PC-3 (cell line): ENCODE data around the gene SLC3A2. TPM values are rescaled to one million over a fixed set of nuclear protein-coding genes. Genes with fewer than 3 reads are reported as not detected.
"Not testable (repeated sequence)": the region's sequence is repeated elsewhere in the genome, so short reads cannot be mapped to it uniquely, and the experiment has no call there.

Experiments
- ATAC-seq: fragments of 200-7000 bp; cut with Tn5 transposase; 2 replicates; pipeline ENCODE4 v1.9.1; 2020; ENCODE audit warnings: mild to moderate bottlenecking, moderate library complexity
- BruUV-seq: library from RNA; stranded (reverse); fragments of 400-500 nt; replicated peaks from 2 replicates; lab custom pipeline; 2021; lab: Mats Ljungman, UMichigan
- CTCF ChIA-PET: fragments of 300-600 bp; sonication (Branson Sonifier 250); formaldehyde crosslinking; loops from one replicate; lab custom pipeline; 2022; ENCODE audit warnings: antibody characterized with exemption; lab: Charles Lee
- POLR2A ChIA-PET: fragments of 300-600 bp; sonication (Branson Sonifier 250); formaldehyde crosslinking; loops from one replicate; lab custom pipeline; 2022; ENCODE audit warnings: antibody characterized with exemption; ENCODE audit not compliant: unreplicated experiment; lab: Charles Lee
- DNase-seq: peaks from one replicate; pipeline ENCODE4 v3.0.0-alpha.2; 2015
- H2AFZ ChIP-seq: fragments of 300-600 bp; sonication (generic); 2 replicates; pipeline ENCODE4 v1.6.0; 2016; ENCODE audit warnings: antibody characterized with exemption, low read length
- H3F3A ChIP-seq: fragments of 300-600 bp; sonication (generic); one replicate; pipeline ENCODE4 v1.6.0; 2017; ENCODE audit warnings: antibody characterized with exemption, low read length, control low read depth, mild to moderate bottlenecking; ENCODE audit not compliant: unreplicated experiment
- H3K27ac ChIP-seq: fragments of 300-600 bp; sonication (generic); 2 replicates; pipeline ENCODE4 v1.5.1; 2016; ENCODE audit warnings: mild to moderate bottlenecking, low read length
- H3K27me3 ChIP-seq: fragments of 300-600 bp; sonication (generic); 2 replicates; pipeline ENCODE4 v1.6.1; 2016; ENCODE audit warnings: low read length, mixed read lengths
- H3K36me3 ChIP-seq: fragments of 300-600 bp; sonication (generic); 2 replicates; pipeline ENCODE4 v1.6.1; 2016; ENCODE audit warnings: low read depth, mixed run types, low read length, mixed read lengths
- H3K4me1 ChIP-seq: fragments of 300-600 bp; sonication (generic); 2 replicates; pipeline ENCODE4 v1.5.1; 2016; ENCODE audit warnings: low read length; ENCODE audit not compliant: insufficient read depth
- H3K4me2 ChIP-seq: fragments of 300-600 bp; sonication (generic); 2 replicates; pipeline ENCODE4 v1.6.0; 2016; ENCODE audit warnings: low read length
- H3K4me3 ChIP-seq: fragments of 300-600 bp; sonication (generic); 2 replicates; pipeline ENCODE4 v1.5.1; 2016; ENCODE audit warnings: mild to moderate bottlenecking, low read length, mixed read lengths
- H3K79me2 ChIP-seq: fragments of 300-600 bp; sonication (generic); 2 replicates; pipeline ENCODE4 v1.6.1; 2017; ENCODE audit warnings: low read length, mixed read lengths
- H3K9ac ChIP-seq: fragments of 300-600 bp; sonication (generic); 2 replicates; pipeline ENCODE4 v1.6.0; 2016; ENCODE audit warnings: mild to moderate bottlenecking, low read length
- H3K9me2 ChIP-seq: fragments of 300-600 bp; sonication (generic); replicated peaks from 2 replicates; pipeline ENCODE4 v1.6.1; 2016; ENCODE audit warnings: mixed run types, low read length, mixed read lengths
- H3K9me3 ChIP-seq: fragments of 300-600 bp; sonication (generic); 2 replicates; pipeline ENCODE4 v1.6.1; 2016; ENCODE audit warnings: low read length, mixed read lengths
- H4K20me1 ChIP-seq: fragments of 300-600 bp; sonication (generic); 2 replicates; pipeline ENCODE4 v1.6.1; 2016; ENCODE audit warnings: low read length, mixed read lengths
- EZH2 ChIP-seq: fragments of 300-600 bp; sonication (generic); IDR thresholded peaks from one replicate; pipeline ENCODE4 v1.6.1; 2017; ENCODE audit warnings: antibody characterized with exemption, mild to moderate bottlenecking, low read length; ENCODE audit not compliant: unreplicated experiment
- EZH2phosphoT487 ChIP-seq: fragments of 300-600 bp; sonication (generic); IDR thresholded peaks from 2 replicates; pipeline ENCODE4 v1.6.1; 2018; ENCODE audit warnings: mild to moderate bottlenecking, antibody characterized with exemption, low read length, borderline replicate concordance
- intact Hi-C: fragments of 100-400 bp; cut with micrococcal nuclease; formaldehyde crosslinking; loops from 2 replicates; pipeline ENCODE4 v1.9.0; 2023
- total RNA-seq: library from RNA; depleted of rRNA; stranded (reverse); fragments of >200 nt; gene quantifications from 2 replicates; pipeline ENCODE4 v1.2.3, GENCODE V29; 2014
- TF ChIP-seq, protein P1 (sequence below): fragments of 300-600 bp; sonication (generic); conservative IDR thresholded peaks from 2 replicates; pipeline ENCODE4 v1.5.1; 2017; ENCODE audit warnings: antibody characterized with exemption, low read depth, mild to moderate bottlenecking, low read length

The SLC3A2 gene
- total RNA-seq, 1 experiment from 2014 or later, result 243 TPM

DNA sequence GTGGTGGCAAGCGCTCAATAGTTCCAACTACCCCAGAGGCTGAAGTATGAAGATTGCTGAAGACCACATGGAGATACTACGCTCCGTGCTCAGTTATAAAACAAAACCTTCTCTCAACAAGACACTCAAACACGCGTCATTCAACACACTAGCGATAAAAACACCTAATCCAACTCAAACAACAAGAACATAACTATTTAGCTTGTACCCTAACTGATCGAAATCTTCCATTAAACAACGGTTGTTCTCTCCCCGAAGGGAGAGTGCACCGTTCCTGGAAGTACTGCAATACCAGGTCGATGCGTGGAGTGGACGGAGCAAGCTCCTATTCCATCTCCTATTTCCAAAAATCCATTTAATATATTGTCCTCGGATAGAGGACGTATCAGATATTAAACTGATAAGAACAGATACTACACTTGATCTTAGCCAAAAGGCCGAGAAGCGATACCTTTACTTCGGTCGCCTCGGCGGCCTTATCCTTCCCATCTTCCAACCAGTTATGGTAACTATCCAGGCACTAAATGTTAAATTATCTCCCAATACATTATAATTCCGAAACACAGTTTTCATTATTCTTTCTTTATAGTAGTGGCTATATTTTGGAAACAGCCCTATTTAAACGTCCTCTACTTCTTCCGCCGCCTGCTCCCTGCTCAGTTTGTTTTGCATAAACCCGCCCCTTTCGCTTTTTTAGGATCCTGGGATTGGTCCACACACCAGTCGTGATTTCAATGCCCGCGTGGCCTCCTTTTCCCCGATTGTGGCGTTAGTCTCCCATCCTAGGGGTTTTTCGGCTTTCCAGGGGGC, 39.1 kb upstream of the SLC3A2 start:
- BruUV-seq, result TSS peak; percentile 99

DNA sequence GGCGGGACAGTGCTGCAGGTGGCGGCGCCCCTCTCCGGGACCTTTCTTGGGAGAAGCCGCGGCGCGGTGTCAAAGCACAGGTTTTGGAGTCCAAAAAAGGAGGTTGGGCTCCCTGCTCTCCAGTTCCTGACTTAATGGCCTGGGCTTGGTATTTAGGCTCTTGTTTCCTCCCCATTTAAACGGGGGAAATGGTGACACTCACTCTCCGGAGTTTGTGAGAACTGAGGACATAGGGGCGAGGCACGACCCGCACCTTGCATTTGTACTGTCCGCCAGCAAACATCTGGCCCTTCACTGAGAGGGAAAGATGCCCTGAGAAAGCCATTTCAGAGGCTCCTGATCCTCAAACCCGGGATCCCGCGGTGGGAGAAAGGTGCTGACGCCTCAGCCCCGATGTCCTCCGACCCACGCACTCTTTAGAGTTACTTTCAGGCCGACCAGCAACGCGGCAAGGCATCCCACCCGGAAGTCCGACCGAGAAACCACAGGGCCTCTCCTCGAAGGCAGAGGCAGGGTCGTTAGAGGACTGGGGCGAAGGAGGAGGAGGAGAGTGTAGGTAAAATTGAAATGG, 38.4 kb upstream of the SLC3A2 start:
- no peaks in the 10 kb centered on the region for H3K27me3 ChIP-seq
- peaks cover 6% of the 10 kb centered on the region for H3F3A ChIP-seq
- H3K27ac ChIP-seq, result peak overlapping the region; percentile 90
- peak overlapping the region; percentile 77 for H3K9ac ChIP-seq
- POLR2A ChIA-PET, result interaction anchor here (0.6 to 1.7 kb wide), 3 partner anchors 14 to 251 kb away, joined by 3 to 23 read pairs (median 3); partner anchors contain the start of gene TUT1
- no peak for DNase-seq
- H3K4me1 ChIP-seq, result peaks cover 6% of the 10 kb centered on the region
- H3K4me2 ChIP-seq, result peak overlapping the region; percentile 88
- H3K9me2 ChIP-seq, result no peaks in the 10 kb centered on the region
- H3K4me3 ChIP-seq, result peak overlapping the region; percentile 64
- intact Hi-C loops, result no loop called here
- no peak for ATAC-seq
- no peaks in the 10 kb centered on the region for H4K20me1 ChIP-seq
- TSS peak; percentile 65 for BruUV-seq
- CTCF ChIA-PET, result no interaction called here
- no peaks in the 10 kb centered on the region; the same call in 1 of the 2 replicates for H3K36me3 ChIP-seq
- no peak for TF ChIP-seq EZH2
- TF ChIP-seq EZH2phosphoT487, result no peak
- TF ChIP-seq, protein P1, sequence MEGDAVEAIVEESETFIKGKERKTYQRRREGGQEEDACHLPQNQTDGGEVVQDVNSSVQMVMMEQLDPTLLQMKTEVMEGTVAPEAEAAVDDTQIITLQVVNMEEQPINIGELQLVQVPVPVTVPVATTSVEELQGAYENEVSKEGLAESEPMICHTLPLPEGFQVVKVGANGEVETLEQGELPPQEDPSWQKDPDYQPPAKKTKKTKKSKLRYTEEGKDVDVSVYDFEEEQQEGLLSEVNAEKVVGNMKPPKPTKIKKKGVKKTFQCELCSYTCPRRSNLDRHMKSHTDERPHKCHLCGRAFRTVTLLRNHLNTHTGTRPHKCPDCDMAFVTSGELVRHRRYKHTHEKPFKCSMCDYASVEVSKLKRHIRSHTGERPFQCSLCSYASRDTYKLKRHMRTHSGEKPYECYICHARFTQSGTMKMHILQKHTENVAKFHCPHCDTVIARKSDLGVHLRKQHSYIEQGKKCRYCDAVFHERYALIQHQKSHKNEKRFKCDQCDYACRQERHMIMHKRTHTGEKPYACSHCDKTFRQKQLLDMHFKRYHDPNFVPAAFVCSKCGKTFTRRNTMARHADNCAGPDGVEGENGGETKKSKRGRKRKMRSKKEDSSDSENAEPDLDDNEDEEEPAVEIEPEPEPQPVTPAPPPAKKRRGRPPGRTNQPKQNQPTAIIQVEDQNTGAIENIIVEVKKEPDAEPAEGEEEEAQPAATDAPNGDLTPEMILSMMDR, result no peak
- H2AFZ ChIP-seq, result peak overlapping the region; percentile 96
- H3K9me3 ChIP-seq, result no peaks in the 10 kb centered on the region
- peaks cover 22% of the 10 kb centered on the region for H3K79me2 ChIP-seq

More for the DNA sequence above, 39.1 kb upstream of the SLC3A2 start:
- DNase-seq (peak; percentile 100), ATAC-seq (peak; percentile 75)
- Histone ChIP-seq H3K9me2 (no peaks in the 10 kb centered on the region), H3K36me3 (peaks cover under 1% of the 10 kb centered on the region; the same call in 1 of the 2 replicates), H4K20me1 (no peaks in the 10 kb centered on the region), H3K4me3 (peak overlapping the region; percentile 64), H3K4me1 (peaks cover 6% of the 10 kb centered on the region), H3K27ac (peak overlapping the region; percentile 90), H3K9me3 (no peaks in the 10 kb centered on the region), H3K79me2 (peaks cover 29% of the 10 kb centered on the region), H3K27me3 (no peaks in the 10 kb centered on the region), H3K4me2 (peak overlapping the region; percentile 88), H3K9ac (peak overlapping the region; percentile 77), H3F3A (peaks cover 6% of the 10 kb centered on the region), H2AFZ (peak overlapping the region; percentile 96)
- intact Hi-C loops, result loop anchor here (1.0 to 2.0 kb wide), 5 partner anchors 9 to 115 kb away; partner anchors contain the start of genes HNRNPUL2, STX5, TEX54 and TMEM179B
- ChIA-PET POLR2A (interaction anchor here (0.5 to 2.2 kb wide), 32 partner anchors 8 to 1928 kb away, joined by 3 to 23 read pairs (median 4); partner anchors contain the start of genes C11orf98, CSKMT, GANAB and HNRNPUL2), CTCF (interaction anchor here (1.4 kb wide), 1 partner anchor 55 kb away, joined by 7 read pairs; the partner anchor contains the start of gene TMEM179B)
- TF ChIP-seq EZH2phosphoT487, result no peak
- TF ChIP-seq EZH2, result no peak
- TF ChIP-seq, protein P1, result no peak

GRCh38 chr11:62842891-62843290, 37.8 kb upstream of the SLC3A2 start:
- H3K9me2 ChIP-seq, CTCF ChIA-PET, DNase-seq, H2AFZ ChIP-seq, H3K27ac ChIP-seq, intact Hi-C loops, H3K4me2 ChIP-seq, H3K36me3 ChIP-seq, H3K9me3 ChIP-seq, H3K4me1 ChIP-seq, ATAC-seq, H3K4me3 ChIP-seq, BruUV-seq, H3K9ac ChIP-seq, H3F3A ChIP-seq, H4K20me1 ChIP-seq, H3K27me3 ChIP-seq: not testable (repeated sequence)
- POLR2A ChIA-PET, result interaction anchor here (0.6 kb wide), 1 partner anchor 251 kb away, joined by 3 read pairs; the partner anchor contains the start of gene TUT1
- peaks cover 15% of the 10 kb centered on the region for H3K79me2 ChIP-seq
